ENCODE measurements around the gene LMCD1. TPM values are rescaled to one million over a fixed set of nuclear protein-coding genes. Genes with fewer than 3 reads are reported as not detected.
A peak's percentile ranks its signal among the peaks of the same experiment; 100 is the strongest.

Gene LMCD1
- total and polyA plus RNA-seq, 2 of the 4 experiments (the other 2 are of a cell fraction): 50.0 to 53.8 TPM

DNA sequence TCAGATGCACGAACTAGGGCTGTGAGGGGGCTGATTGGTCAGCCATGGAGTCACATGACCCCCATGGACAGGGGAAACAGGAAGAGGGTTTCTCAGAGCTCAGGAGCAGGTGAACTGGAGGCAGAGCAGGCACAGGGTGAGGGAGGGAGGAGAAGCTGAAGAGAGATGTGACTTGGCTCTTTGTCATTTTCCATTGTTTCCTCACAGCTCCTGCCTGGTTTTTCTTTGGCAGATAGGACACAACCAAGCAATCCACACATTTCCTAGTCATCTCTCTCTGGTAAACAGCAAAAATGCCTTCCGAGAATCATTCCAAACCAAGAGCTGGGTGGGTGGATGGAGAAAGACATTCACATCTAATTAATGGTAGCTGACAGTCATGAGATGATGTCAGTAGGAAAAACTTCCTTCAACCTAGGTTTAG is 43.4 kb upstream of the LMCD1 start:
- H4K5ac ChIP-seq (ENCODE audit: low read depth, low read length): peak overlapping the region; percentile 47
- WGBS, 2 experiments (ENCODE audit: extremely low coverage in 2 of 2, insufficient read length in 1 of 2): no CpG with 5 or more reads among the region's 2 CpGs
- H2BK120ac ChIP-seq (ENCODE audit: low read depth, low read length): peak overlapping the region; percentile 94
- peak overlapping the region; percentile 97 for H3K23ac ChIP-seq (ENCODE audit: low read depth, low read length)
- H3K36me3 ChIP-seq (ENCODE audit: control insufficient read depth, insufficient read depth, low read length): no peaks in the 10 kb centered on the region
- peak overlapping the region; percentile 42 to 62 for H4K8ac ChIP-seq (ENCODE audit: low read depth in 2 of 2, low read length in 2 of 2)
- no TSS peak for BruUV-seq (replicated peaks)
- H3K4ac ChIP-seq (ENCODE audit: low read depth, low read length): peak overlapping the region; percentile 98
- no peaks in the 10 kb centered on the region for H4K20me1 ChIP-seq (ENCODE audit: insufficient read depth, low read length)
- H3K9me3 ChIP-seq (ENCODE audit: control insufficient read depth, insufficient read depth, low read length): no peaks in the 10 kb centered on the region
- H3K56ac ChIP-seq (ENCODE audit: extremely low read depth, insufficient read depth, low read length): peak overlapping the region; percentile 77
- H4K91ac ChIP-seq (ENCODE audit: insufficient read depth, low read depth, low read length): peak overlapping the region; percentile 96
- H3K79me1 ChIP-seq (ENCODE audit: low read depth in 1 of 2, low read length in 2 of 2): no peaks in the 10 kb centered on the region; a peak in 1 of 4 replicates
- H3K18ac ChIP-seq (ENCODE audit: low read depth, low read length): peak overlapping the region; percentile 84
- H3K27me3 ChIP-seq (ENCODE audit: control insufficient read depth, insufficient read depth, low read length): no peaks in the 10 kb centered on the region
- peak overlapping the region; percentile 24; the same call in 1 of the 2 replicates for H3K4me2 ChIP-seq (ENCODE audit: low read depth, low read length)
- peak overlapping the region; percentile 85 for H2AK9ac ChIP-seq (replicated peaks; ENCODE audit: low read depth, low read length, poor library complexity)
- DNase-seq (peak; percentile 59), ATAC-seq (ENCODE audit: low read depth) (peak; percentile 19; the same call in 1 of the 2 replicates)
- peak overlapping the region; percentile 31; the same call in 1 of the 2 replicates for H3K9ac ChIP-seq (ENCODE audit: low read depth, low read length)
- H3K9me1 ChIP-seq (ENCODE audit: insufficient read depth, low read length): peaks cover 17% of the 10 kb centered on the region
- peak overlapping the region; percentile 92 for H2BK5ac ChIP-seq (ENCODE audit: low read depth, low read length, poor library complexity, severe bottlenecking)
- POLR2A ChIA-PET (ENCODE audit: unreplicated experiment): no interaction called here
- H2AK5ac ChIP-seq (ENCODE audit: low read depth, low read length): peak overlapping the region; percentile 95
- H3K27ac ChIP-seq (ENCODE audit: insufficient read depth, low read length): peak overlapping the region; percentile 91
- CTCF ChIA-PET: interaction anchor here (1.0 to 1.5 kb wide), 2 partner anchors 15 to 16 kb away, joined by 3 to 4 read pairs; no protein-coding TSS in a partner anchor
- H3K4me3 ChIP-seq (ENCODE audit: insufficient read depth, low read depth, low read length): no peak overlapping the region
- H2BK20ac ChIP-seq (ENCODE audit: low read depth, low read length): peak overlapping the region; percentile 97
- H3K14ac ChIP-seq (replicated peaks; ENCODE audit: low read depth, low read length): peak overlapping the region; percentile 94
- intact Hi-C loops (cut with micrococcal nuclease) (loop anchor here (1.0 to 5.0 kb wide), 2 partner anchors 25 to 44 kb away; partner anchors contain the start of gene LMCD1), in situ Hi-C loops (cut with MboI; ENCODE audit: low sequenced_read_pairs) (loop anchor here (25.0 kb wide), 1 partner anchor 879 kb away; no protein-coding TSS in a partner anchor), dilution Hi-C loops (cut with HindIII; ENCODE audit: low sequenced_read_pairs, unreplicated experiment) (no loop called here)
- peak overlapping the region; percentile 89; the same call in 2 of the 3 replicates for H2BK15ac ChIP-seq (ENCODE audit: low read depth, low read length)
- H3K4me1 ChIP-seq (ENCODE audit: control insufficient read depth, insufficient read depth, low read length): peaks cover 27% of the 10 kb centered on the region
- H2AFZ ChIP-seq (replicated peaks; ENCODE audit: low read length, poor library complexity): peak overlapping the region; percentile 80
- TF ChIP-seq BHLHE40 (IDR thresholded peaks at IDR 0.05; ENCODE audit: low read depth, low read length) (no peak), RCOR1 (IDR thresholded peaks at IDR 0.05; ENCODE audit: insufficient replicate concordance, low read length) (no peak), FOS (IDR thresholded peaks at IDR 0.05; ENCODE audit: low read depth, low read length) (no peak), MAFK (IDR thresholded peaks at IDR 0.05; ENCODE audit: low read depth, low read length) (no peak), NFE2L2 (IDR thresholded peaks at IDR 0.05; ENCODE audit: low read depth, low read length) (no peak), RFX5 (IDR thresholded peaks at IDR 0.05; ENCODE audit: low read depth, low read length) (no peak), CHD1 (IDR thresholded peaks at IDR 0.05; ENCODE audit: low read depth, low read length) (no peak), POLR2A (IDR thresholded peaks at IDR 0.05; ENCODE audit: low read depth, low read length) (0 out of 2 replicates have a peak, but pooled peaks have one; percentile 53), MAZ (IDR thresholded peaks at IDR 0.05; ENCODE audit: borderline replicate concordance, low read depth, low read length) (no peak), SMC3 (IDR thresholded peaks at IDR 0.05; ENCODE audit: low read depth, low read length) (no peak), RAD21 (IDR thresholded peaks at IDR 0.05; ENCODE audit: low read length) (no peak), CEBPB (IDR thresholded peaks at IDR 0.05; ENCODE audit: low read depth, low read length) (0 out of 2 replicates have a peak, but pooled peaks have one; percentile 12)
- TF ChIP-seq, protein P1, sequence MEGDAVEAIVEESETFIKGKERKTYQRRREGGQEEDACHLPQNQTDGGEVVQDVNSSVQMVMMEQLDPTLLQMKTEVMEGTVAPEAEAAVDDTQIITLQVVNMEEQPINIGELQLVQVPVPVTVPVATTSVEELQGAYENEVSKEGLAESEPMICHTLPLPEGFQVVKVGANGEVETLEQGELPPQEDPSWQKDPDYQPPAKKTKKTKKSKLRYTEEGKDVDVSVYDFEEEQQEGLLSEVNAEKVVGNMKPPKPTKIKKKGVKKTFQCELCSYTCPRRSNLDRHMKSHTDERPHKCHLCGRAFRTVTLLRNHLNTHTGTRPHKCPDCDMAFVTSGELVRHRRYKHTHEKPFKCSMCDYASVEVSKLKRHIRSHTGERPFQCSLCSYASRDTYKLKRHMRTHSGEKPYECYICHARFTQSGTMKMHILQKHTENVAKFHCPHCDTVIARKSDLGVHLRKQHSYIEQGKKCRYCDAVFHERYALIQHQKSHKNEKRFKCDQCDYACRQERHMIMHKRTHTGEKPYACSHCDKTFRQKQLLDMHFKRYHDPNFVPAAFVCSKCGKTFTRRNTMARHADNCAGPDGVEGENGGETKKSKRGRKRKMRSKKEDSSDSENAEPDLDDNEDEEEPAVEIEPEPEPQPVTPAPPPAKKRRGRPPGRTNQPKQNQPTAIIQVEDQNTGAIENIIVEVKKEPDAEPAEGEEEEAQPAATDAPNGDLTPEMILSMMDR (conservative IDR thresholded peaks at IDR 0.05; ENCODE audit: low read depth, low read length): no peak
- TF ChIP-seq, protein P2, sequence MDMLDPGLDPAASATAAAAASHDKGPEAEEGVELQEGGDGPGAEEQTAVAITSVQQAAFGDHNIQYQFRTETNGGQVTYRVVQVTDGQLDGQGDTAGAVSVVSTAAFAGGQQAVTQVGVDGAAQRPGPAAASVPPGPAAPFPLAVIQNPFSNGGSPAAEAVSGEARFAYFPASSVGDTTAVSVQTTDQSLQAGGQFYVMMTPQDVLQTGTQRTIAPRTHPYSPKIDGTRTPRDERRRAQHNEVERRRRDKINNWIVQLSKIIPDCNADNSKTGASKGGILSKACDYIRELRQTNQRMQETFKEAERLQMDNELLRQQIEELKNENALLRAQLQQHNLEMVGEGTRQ (IDR thresholded peaks at IDR 0.05; ENCODE audit: low read depth, low read length): peak; percentile 46; the same call in 1 of the 2 replicates
- TF ChIP-seq, protein P3, sequence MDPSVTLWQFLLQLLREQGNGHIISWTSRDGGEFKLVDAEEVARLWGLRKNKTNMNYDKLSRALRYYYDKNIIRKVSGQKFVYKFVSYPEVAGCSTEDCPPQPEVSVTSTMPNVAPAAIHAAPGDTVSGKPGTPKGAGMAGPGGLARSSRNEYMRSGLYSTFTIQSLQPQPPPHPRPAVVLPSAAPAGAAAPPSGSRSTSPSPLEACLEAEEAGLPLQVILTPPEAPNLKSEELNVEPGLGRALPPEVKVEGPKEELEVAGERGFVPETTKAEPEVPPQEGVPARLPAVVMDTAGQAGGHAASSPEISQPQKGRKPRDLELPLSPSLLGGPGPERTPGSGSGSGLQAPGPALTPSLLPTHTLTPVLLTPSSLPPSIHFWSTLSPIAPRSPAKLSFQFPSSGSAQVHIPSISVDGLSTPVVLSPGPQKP (IDR thresholded peaks at IDR 0.05; ENCODE audit: borderline replicate concordance, low read depth, low read length): no peak

Data from IMR-90 (cell line).